Muscle of leg (tissue), 11 donors: ENCODE measurements around the gene GLUL. TPM values are rescaled to one million over a fixed set of nuclear protein-coding genes. Genes with fewer than 3 reads are reported as not detected.

Source experiments
- DNase-seq: peaks from one replicate; pipeline ENCODE4 v3.0.0; 2013
- H3K27ac ChIP-seq: one replicate; pipeline ENCODE4 v1.5.1; 2013; ENCODE audit warnings: mild to moderate bottlenecking, low read length, control low read depth
- H3K27me3 ChIP-seq: one replicate; pipeline ENCODE4 v1.6.1; 2013; ENCODE audit warnings: low read length; ENCODE audit not compliant: control insufficient read depth, insufficient read depth
- H3K36me3 ChIP-seq: one replicate; pipeline ENCODE4 v1.6.1; 2013; ENCODE audit warnings: low read length; ENCODE audit not compliant: control insufficient read depth, insufficient read depth
- H3K4me1 ChIP-seq: one replicate; pipeline ENCODE4 v1.6.1; 2013; ENCODE audit warnings: low read length; ENCODE audit not compliant: control insufficient read depth, insufficient read depth
- H3K4me3 ChIP-seq: one replicate; pipeline ENCODE4 v1.5.1; 2013; ENCODE audit warnings: low read length, control low read depth
- H3K9me3 ChIP-seq: replicated peaks from 2 replicates; pipeline ENCODE4 v1.6.1; 2013; ENCODE audit warnings: low read depth, low read length; ENCODE audit not compliant: control insufficient read depth
- WGBS: methylation state at CpG from one replicate; pipeline ENCODE4 v1.1.5; 2013; ENCODE audit warnings: missing lambda C conversion rate; ENCODE audit not compliant: insufficient coverage; 5-methylcytosine and 5-hydroxymethylcytosine counted together
- polyA plus RNA-seq, 8 donors: library from polyadenylated mRNA; unstranded; fragments of 120-200 nt; gene quantifications; one replicate each; pipeline versions ENCODE4 v1.2.1 to v1.2.3, GENCODE V29; 2013; ENCODE audit warnings: inconsistent platforms in 1 of 8, low replicate concordance in 1 of 8; ENCODE audit not compliant: insufficient read length in 8 of 8, insufficient read depth in 1 of 8
- total RNA-seq: library from RNA; stranded (reverse); fragments of 120-200 nt; gene quantifications from one replicate; pipeline ENCODE4 v1.2.4, GENCODE V29; 2013

GLUL gene
- total and polyA plus RNA-seq, 9 donors = 238 to 417 (median 287) TPM

DNA sequence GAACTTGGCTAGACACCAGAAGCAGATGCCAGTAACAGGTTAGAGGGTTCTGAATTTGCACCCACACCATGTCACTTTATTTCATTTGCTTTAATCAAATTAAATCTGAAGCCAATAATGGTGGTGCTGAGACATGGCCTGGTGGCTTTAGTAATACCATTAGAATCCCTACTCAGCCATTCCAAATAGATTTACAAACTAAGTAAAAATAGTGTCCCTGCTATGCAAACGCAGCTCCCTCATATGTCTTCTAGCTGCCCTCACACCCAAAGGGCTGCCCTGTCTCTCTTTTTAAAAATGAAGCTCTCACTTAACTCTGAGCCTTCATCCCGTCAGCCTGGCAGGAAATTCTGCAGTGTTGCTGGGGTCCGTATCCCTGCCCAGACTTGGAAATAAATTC lies 21.1 kb downstream of the GLUL start:
- 0% methylated on average over 1 of the region's 3 CpGs for WGBS
- no peaks in the 10 kb centered on the region for H3K9me3 ChIP-seq
- H3K27me3 ChIP-seq = no peaks in the 10 kb centered on the region
- H3K27ac ChIP-seq = no peak overlapping the region
- peaks cover 3% of the 10 kb centered on the region for H3K4me1 ChIP-seq
- no peaks in the 10 kb centered on the region for H3K36me3 ChIP-seq
- H3K4me3 ChIP-seq = no peak overlapping the region
- no peak for DNase-seq

DNA sequence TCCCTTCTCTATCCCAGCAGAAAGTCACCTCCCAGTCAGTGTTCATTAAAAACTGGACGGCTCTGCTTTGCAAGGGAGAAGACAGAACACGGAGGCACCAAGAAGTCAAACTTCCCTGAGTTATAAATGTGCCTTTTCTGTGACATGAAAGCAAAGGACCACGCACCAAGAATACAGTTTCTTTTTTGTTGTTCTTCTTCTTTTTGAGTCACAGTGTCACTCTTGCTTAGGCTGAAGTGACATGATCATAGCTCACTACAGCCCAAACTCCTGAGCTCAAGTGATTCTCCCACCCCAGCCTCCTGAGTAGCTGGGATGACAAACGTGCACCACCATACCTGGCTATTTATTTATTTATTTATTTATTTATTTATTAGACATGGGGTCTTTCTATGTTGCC lies 22.7 kb downstream of the GLUL start:
- H3K27ac ChIP-seq = peak overlapping the region; percentile 54
- H3K4me3 ChIP-seq = no peak overlapping the region
- no peaks in the 10 kb centered on the region for H3K9me3 ChIP-seq
- no peaks in the 10 kb centered on the region for H3K27me3 ChIP-seq
- DNase-seq = no peak
- no peaks in the 10 kb centered on the region for H3K36me3 ChIP-seq
- peaks cover 3% of the 10 kb centered on the region for H3K4me1 ChIP-seq
- WGBS = 33% methylated on average over 1 of the region's 4 CpGs

DNA sequence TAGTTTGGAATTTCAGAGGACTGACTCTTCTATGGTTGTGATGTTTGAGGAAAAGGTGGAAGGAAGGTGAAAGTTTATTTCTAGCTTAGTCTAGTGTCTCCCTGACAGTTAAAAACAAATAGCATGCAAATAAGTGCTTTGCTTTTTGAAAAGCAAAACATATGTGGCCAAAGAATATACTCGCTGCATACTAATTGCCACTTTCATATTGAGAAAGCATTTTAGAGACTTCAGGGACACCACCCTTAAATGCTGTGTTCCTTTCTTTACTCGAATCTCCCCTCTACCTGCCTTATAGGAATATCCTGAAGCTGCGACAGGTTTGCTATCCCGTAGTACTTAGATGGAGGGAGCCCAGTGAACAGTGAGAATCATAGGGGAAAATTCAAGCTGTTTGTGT lies 23.2 kb downstream of the GLUL start:
- peaks cover 3% of the 10 kb centered on the region for H3K4me1 ChIP-seq
- H3K27me3 ChIP-seq = no peaks in the 10 kb centered on the region
- H3K9me3 ChIP-seq = no peaks in the 10 kb centered on the region
- 33% methylated on average over 1 of the region's 4 CpGs for WGBS
- no peak for DNase-seq
- H3K27ac ChIP-seq = peak overlapping the region; percentile 54
- H3K4me3 ChIP-seq = no peak overlapping the region
- no peaks in the 10 kb centered on the region for H3K36me3 ChIP-seq

DNA sequence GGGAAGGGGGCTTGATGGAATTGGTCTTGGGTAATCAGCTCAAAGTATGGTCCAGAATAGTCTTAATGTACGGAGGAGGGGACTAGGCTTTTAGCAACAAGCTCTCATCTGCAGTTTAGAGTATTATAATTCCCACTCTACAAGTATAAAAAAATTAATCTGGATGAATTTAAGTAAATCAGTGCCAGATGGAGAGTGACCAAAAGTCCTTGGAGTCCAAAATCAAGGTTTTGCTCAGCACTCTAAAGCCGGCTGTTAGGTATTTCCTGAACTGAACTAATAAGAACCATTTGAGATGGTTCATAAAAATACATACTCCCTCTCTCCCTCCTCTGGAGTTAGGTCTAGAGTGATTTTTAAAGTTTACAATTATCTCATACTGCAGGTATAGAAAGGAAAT lies 23.7 kb downstream of the GLUL start:
- DNase-seq = peak; percentile 90
- H3K9me3 ChIP-seq = no peaks in the 10 kb centered on the region
- peaks cover 3% of the 10 kb centered on the region for H3K4me1 ChIP-seq
- H3K4me3 ChIP-seq = no peak overlapping the region
- peak overlapping the region; percentile 54 for H3K27ac ChIP-seq
- no peaks in the 10 kb centered on the region for H3K36me3 ChIP-seq
- WGBS = no CpG with 5 or more reads among the region's 2 CpGs
- no peaks in the 10 kb centered on the region for H3K27me3 ChIP-seq

DNA sequence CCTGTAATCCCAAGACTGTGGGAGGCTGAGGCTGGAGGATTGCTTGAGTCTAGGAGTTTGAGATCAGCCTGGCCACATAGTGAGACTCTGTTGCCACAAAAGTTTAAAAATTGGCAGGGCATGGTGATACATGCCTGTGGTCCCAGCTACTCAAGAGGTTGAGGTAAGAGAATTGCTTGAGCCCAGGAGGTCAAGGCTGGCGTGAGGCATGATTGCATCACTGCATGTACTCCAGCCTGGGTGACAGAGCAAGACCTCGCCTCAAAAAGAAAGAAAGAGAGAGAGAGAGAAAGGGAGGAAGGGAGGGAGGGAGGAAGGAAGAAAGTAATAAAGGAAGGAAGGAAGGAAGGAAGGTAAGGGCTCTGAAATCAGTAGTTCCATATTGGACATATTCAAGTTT lies 25.0 kb downstream of the GLUL start:
- no peak overlapping the region for H3K4me3 ChIP-seq
- no peaks in the 10 kb centered on the region for H3K36me3 ChIP-seq
- H3K4me1 ChIP-seq = peaks cover 10% of the 10 kb centered on the region
- no peak overlapping the region for H3K27ac ChIP-seq
- no peaks in the 10 kb centered on the region for H3K27me3 ChIP-seq
- no peak for DNase-seq
- H3K9me3 ChIP-seq = no peaks in the 10 kb centered on the region
- 100% methylated on average over 1 of the region's 2 CpGs for WGBS

DNA sequence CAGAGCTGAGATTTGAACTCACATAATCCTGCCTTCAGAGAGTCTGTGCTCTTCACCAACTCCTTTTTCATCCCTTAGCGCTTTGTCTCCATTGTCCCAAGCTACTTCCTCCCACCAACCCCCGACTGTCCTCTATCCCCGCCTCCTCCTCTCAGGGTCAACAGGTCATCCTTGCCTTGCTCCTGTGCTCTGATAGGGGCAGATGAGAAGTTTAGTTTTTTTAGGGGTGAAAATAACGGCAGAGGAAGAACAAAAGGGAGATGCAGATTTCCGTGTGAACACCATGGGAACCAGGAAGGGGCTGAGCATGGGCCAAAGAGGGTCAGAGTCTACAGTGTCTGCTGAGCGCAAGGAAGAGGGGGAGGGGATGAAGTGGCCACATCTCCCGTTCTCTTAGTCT lies 31.9 kb downstream of the GLUL start:
- H3K36me3 ChIP-seq = no peaks in the 10 kb centered on the region
- H3K4me1 ChIP-seq = peaks cover 26% of the 10 kb centered on the region
- H3K4me3 ChIP-seq = no peak overlapping the region
- no peak for DNase-seq
- WGBS = 34% methylated on average over 3 of the region's 7 CpGs
- H3K27me3 ChIP-seq = no peaks in the 10 kb centered on the region
- H3K27ac ChIP-seq = no peak overlapping the region
- no peaks in the 10 kb centered on the region for H3K9me3 ChIP-seq

DNA sequence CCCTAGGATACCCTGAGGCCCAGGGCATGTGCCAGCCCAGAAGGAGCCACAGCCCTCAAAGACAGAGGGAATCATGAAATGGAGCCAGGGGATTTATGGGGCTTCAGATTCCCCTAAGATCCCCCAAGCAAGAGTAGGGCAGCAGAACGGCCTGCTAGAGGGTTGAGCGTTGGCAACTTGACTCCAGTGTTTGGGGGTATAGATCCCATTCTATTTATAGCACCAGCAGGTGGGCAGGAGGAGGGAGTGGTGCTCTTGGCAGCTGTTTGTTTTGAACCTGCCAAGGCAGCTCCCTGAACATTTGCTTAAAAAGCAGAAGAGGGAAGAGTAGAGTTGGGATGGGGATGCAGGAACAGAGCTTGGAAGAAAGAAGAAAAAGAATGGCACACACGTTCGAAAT lies 33.7 kb downstream of the GLUL start:
- 62% methylated on average over 2 of the region's 4 CpGs for WGBS
- peak overlapping the region; percentile 84 for H3K27ac ChIP-seq
- DNase-seq = peak; percentile 70

DNA sequence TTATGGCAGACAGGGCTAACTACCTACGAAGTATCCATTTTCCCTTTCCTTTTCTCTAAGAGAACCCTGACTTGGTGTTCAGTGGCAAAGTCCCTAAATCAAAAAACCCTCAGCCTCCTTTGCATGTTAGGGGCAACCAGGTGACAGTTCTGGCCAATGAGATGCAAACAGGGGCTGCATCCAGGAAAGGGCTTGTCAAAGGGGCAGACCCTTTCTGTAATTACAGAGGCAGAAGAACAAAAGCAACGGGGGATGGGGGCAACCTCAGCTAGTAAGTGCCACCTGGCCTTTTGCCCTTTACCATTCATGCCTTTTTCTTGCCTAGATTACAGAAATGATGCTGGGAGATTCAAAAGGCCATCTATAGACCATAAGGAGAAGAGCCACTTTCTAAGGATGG lies 34.4 kb downstream of the GLUL start:
- no peaks in the 10 kb centered on the region for H3K27me3 ChIP-seq
- peak overlapping the region; percentile 84 for H3K27ac ChIP-seq
- DNase-seq = no peak
- no CpG with 5 or more reads among the region's 2 CpGs for WGBS
- H3K9me3 ChIP-seq = no peaks in the 10 kb centered on the region
- H3K4me1 ChIP-seq = peaks cover 21% of the 10 kb centered on the region
- no peaks in the 10 kb centered on the region for H3K36me3 ChIP-seq
- no peak overlapping the region for H3K4me3 ChIP-seq

More for the DNA sequence above, 33.7 kb downstream of the GLUL start:
- Histone ChIP-seq H3K27me3 (no peaks in the 10 kb centered on the region), H3K4me3 (no peak overlapping the region), H3K4me1 (peaks cover 26% of the 10 kb centered on the region), H3K36me3 (no peaks in the 10 kb centered on the region), H3K9me3 (no peaks in the 10 kb centered on the region)

DNA sequence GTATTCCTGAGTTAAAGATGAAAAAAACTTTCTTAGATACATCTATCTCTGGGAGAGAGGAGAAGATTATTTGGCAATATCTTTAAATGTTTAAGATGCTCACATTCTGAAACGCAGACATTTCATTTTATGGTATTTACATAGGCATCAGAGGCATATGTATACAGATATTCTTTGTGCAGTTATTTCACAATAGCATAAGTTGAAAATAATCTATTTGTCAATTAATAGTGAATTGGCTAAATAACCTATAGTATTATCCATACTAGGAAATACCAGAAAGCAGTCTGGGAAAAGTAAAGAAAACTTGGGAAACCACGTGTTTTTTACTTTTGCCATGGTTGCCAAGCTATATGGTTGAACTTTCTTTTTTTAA lies 35.9 kb downstream of the GLUL start:
- H3K4me1 ChIP-seq = peaks cover 19% of the 10 kb centered on the region

DNA sequence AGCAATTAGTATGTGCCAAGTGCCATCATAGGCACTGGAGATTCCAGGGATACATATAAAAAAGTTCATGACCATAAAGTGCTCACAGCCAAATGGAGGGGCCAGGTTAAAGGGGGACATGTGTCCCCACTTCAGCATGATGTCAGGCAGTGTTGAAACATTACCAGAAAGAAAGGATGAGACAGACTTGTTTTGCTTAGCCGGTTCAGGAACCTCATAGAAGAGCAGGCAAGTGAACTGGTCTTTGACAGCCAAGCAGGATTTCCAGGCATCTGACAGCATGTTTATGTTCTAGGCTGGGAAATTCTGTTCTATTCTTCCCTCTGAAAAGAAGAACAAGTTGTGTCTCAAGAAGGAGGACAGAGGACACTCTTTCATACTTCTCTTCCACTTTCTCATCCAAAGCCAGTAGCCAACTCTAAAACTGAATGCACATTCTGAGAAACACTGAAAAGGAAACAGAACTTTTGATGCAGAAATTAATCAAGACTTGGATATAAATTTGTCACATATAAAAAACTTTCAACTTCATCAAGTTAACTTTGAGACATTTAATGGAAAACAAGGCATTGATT lies 39.7 kb downstream of the GLUL start:
- no peak overlapping the region for H3K4me3 ChIP-seq
- H3K27me3 ChIP-seq = no peaks in the 10 kb centered on the region
- no peak overlapping the region for H3K27ac ChIP-seq
- H3K36me3 ChIP-seq = no peaks in the 10 kb centered on the region
- no peak for DNase-seq
- H3K9me3 ChIP-seq = no peaks in the 10 kb centered on the region
- peaks cover 17% of the 10 kb centered on the region for H3K4me1 ChIP-seq
- 71% methylated on average over 1 of the region's 1 CpG for WGBS

More for the DNA sequence above, 35.9 kb downstream of the GLUL start:
- WGBS = no CpG with 5 or more reads among the region's 2 CpGs
- no peaks in the 10 kb centered on the region for H3K36me3 ChIP-seq
- H3K4me3 ChIP-seq = no peak overlapping the region
- no peaks in the 10 kb centered on the region for H3K9me3 ChIP-seq
- no peaks in the 10 kb centered on the region for H3K27me3 ChIP-seq
- H3K27ac ChIP-seq = no peak overlapping the region
- no peak for DNase-seq

DNA sequence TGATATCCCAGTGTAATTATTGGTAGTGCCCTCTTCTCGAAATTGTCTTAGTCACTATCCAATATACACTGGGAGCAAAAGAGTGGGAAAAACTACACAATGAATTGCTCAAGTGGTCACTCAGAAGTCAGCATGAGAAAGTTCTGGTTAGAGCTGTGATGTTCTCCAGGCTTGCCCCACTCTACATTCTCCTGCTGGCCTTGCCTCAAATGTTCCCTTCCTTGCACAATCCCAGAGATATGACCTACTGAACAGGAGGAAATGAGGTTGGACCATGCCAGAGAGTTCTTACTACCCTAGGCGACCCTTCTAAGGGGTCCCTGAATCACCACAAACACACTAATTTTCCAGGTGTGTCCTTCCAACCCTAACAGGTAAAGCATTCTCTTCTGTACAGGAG lies 40.8 kb downstream of the GLUL start:
- WGBS = no CpG with 5 or more reads among the region's 2 CpGs
- Histone ChIP-seq H3K4me1 (peaks cover 17% of the 10 kb centered on the region), H3K27me3 (no peaks in the 10 kb centered on the region), H3K9me3 (no peaks in the 10 kb centered on the region), H3K27ac (no peak overlapping the region), H3K4me3 (no peak overlapping the region), H3K36me3 (no peaks in the 10 kb centered on the region)
- DNase-seq = no peak
